ENCODE results near the gene PCIF1. TPM values are rescaled to one million over a fixed set of nuclear protein-coding genes. Genes with fewer than 3 reads are reported as not detected.

The PCIF1 gene
- total RNA-seq, 3 donors from 2014 or later: 29.2 to 37.8 (median 35.1) TPM

DNA sequence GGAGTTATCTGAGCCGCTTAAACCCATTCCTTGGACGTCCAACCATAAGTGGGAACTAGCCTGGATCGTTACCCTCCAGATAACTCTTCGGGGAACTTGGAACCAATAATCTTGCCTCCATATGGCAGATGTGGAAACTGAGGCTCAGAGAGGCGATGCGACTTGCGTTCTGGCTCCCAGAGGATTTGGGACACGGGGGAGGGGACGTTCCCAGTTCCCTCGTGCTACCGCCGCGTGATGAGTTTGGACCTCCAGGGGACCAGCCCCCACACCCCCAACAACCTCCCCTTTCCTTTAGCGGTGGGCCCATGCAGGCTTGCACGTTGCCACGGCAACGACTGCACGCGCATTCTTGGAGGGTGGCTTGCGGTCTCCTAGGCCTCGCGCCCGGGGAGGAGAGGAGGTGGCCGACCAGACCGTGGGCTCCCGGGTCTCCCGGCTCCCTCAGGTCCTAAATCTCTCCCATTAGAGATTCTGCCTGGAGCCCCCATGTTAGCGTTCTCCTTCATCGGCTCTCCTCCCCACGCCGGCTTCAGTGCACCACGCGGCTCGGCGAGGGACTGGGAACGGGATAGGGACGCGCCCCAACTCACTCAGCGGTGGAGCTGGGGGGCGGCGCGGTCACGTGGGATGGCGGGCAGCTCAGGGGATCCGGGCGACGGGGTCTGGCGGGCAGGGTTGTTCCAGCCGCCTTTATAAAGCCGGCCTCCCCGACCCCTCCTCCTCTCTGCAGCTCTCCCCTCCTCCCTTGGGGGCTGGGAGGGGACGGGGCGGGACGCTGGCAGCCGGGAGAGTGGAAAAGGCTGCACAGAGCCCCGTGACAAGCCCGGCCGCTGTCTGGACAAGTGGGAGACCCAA lies 22.8 kb upstream of the PCIF1 start, which contains the start of gene PLTP:
Gene PLTP, minus strand, starts transcription at position 670 of the 858 bp plus-strand sequence. CDS start 703 bp downstream, outside the sequence.
- intact Hi-C loops (cut with DNase I, micrococcal nuclease): no loop called here

DNA sequence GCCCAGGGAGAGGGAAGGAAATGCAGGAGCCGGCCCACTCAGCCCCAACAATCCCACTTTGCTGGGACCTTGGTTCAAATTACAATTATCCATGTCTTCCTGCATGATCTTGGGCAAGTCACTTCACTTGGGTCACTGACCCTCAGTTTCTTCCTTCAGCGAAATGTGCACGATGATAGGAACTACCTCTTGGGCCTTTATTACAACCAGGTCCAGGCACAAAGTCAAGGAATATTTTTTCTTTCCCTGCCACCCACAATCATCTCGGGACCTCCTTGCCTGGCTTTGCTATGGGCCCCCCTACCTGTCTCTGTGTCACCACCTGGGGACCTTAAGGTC lies 22.2 kb upstream of the PCIF1 start:
- H3K36me3 ChIP-seq (ENCODE audit: low read depth): no peaks in the 10 kb centered on the region
- intact Hi-C loops (cut with DNase I, micrococcal nuclease): no loop called here
- ATAC-seq (no peak), DNase-seq (no peak)
- TF ChIP-seq, protein P1, sequence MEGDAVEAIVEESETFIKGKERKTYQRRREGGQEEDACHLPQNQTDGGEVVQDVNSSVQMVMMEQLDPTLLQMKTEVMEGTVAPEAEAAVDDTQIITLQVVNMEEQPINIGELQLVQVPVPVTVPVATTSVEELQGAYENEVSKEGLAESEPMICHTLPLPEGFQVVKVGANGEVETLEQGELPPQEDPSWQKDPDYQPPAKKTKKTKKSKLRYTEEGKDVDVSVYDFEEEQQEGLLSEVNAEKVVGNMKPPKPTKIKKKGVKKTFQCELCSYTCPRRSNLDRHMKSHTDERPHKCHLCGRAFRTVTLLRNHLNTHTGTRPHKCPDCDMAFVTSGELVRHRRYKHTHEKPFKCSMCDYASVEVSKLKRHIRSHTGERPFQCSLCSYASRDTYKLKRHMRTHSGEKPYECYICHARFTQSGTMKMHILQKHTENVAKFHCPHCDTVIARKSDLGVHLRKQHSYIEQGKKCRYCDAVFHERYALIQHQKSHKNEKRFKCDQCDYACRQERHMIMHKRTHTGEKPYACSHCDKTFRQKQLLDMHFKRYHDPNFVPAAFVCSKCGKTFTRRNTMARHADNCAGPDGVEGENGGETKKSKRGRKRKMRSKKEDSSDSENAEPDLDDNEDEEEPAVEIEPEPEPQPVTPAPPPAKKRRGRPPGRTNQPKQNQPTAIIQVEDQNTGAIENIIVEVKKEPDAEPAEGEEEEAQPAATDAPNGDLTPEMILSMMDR (IDR thresholded peaks at IDR 0.05): no peak
- H3K4me3 ChIP-seq: no peak overlapping the region
- no peaks in the 10 kb centered on the region for H3K9me3 ChIP-seq
- peaks cover 19% of the 10 kb centered on the region for H3K4me1 ChIP-seq (ENCODE audit: low read depth)

More for the DNA sequence above, 22.8 kb upstream of the PCIF1 start, which contains the start of gene PLTP:
- peak; percentile 6 for ATAC-seq
- Histone ChIP-seq H3K4me3 (no peak within 1 kb of the TSS), H3K9me3 (no peaks in the 10 kb centered on the region), H3K36me3 (ENCODE audit: low read depth) (no peaks in the 10 kb centered on the region), H3K4me1 (ENCODE audit: low read depth) (peaks cover 19% of the 10 kb centered on the region)
- TF ChIP-seq, protein P1 (IDR thresholded peaks at IDR 0.05): no peak
- DNase-seq: peak; percentile 56 to 82 (median 71)

DNA sequence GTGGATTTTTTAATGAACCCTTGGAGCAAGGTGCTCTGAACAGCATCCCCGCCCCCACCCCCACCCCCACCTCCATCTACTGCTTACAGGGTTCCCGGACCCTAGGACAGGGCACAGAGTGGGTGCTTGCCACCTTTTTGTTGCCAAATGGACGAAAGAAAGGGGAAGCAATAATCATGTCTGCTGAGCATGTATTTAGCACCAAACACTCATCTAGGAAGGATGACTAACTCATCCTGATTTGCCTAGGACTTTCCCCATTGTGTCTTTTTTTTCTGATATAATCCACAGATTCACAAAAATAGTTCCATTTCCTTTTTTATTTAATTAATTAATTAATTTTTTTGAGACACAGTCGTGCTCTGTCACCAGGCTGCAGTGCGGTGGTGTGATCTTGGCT lies 21.4 kb upstream of the PCIF1 start:
- no peaks in the 10 kb centered on the region for H3K9me3 ChIP-seq
- no peaks in the 10 kb centered on the region for H3K36me3 ChIP-seq (ENCODE audit: low read depth)
- ATAC-seq (no peak), DNase-seq (no peak)
- intact Hi-C loops (cut with DNase I, micrococcal nuclease): no loop called here
- peaks cover 21% of the 10 kb centered on the region for H3K4me1 ChIP-seq (ENCODE audit: low read depth)
- H3K4me3 ChIP-seq: no peak overlapping the region
- TF ChIP-seq, protein P1 (IDR thresholded peaks at IDR 0.05): no peak

DNA sequence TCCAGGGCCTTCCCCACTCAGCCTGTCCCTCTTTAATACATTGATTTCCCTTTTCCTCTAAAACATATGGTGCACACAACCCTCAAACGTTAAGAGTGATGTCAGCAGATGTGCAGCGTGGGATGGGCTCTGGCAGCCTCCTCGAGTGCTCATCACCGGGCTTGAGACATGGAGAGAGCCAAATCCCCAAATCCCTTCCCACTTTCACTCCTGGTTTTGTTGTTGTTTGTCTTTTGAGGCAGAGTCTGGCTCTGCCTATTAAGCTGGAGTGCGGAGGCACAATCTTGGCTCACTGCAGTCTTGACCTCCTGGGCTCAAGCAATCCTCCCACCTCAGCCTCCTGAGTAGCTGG lies 16.7 kb upstream of the PCIF1 start:
- Histone ChIP-seq H3K36me3 (ENCODE audit: low read depth) (no peaks in the 10 kb centered on the region), H3K9me3 (no peaks in the 10 kb centered on the region), H3K4me3 (no peak overlapping the region), H3K4me1 (ENCODE audit: low read depth) (peaks cover 12% of the 10 kb centered on the region)
- intact Hi-C loops (cut with DNase I, micrococcal nuclease): no loop called here
- DNase-seq (no peak), ATAC-seq (peak; percentile 6)
- TF ChIP-seq, protein P1 (IDR thresholded peaks at IDR 0.05): no peak

DNA sequence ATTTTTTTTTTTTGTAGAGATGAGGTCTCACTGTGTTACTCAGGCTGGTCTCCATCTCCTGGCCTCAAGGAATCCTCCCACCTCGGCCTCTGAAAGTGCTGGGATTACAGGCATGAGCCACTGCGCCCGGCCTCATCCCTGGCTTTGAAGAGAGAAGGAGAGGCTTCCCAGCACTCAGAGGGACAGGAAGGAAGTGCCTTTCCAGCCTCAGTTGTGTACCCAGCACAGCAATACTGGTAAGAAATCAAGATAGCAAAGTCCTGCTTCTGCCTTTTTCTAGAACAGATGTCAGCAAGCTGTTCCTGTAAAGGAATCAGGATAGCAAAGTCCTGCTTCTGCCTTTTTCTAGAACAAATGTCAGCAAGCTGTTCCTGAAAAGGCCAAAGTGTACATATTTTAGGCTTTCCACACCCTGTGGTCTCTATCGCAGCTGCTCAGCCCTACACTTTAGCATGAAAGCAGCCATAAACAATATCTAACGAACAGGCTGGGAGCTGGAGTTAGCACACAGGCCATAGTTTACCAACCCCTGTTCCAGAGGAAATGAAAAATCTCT lies 16.2 kb upstream of the PCIF1 start:
- TF ChIP-seq, protein P1 (IDR thresholded peaks at IDR 0.05): no peak
- Histone ChIP-seq H3K4me3 (no peak overlapping the region), H3K9me3 (no peaks in the 10 kb centered on the region), H3K4me1 (ENCODE audit: low read depth) (peaks cover 11% of the 10 kb centered on the region), H3K36me3 (ENCODE audit: low read depth) (no peaks in the 10 kb centered on the region)
- intact Hi-C loops (cut with DNase I, micrococcal nuclease): no loop called here
- DNase-seq (no peak), ATAC-seq (peak; percentile 65)
